Mesodermal cell (in vitro differentiated cells): ENCODE measurements around the gene LIM2.

Experiments used
- H3K27ac ChIP-seq: 2 replicates; pipeline ENCODE4 v1.7.0; 2013; ENCODE audit warnings: mild to moderate bottlenecking, low read depth, low read length, moderate library complexity; ENCODE audit not compliant: severe bottlenecking
- H3K36me3 ChIP-seq: 2 replicates; pipeline ENCODE4 v1.7.1; 2013; ENCODE audit warnings: mild to moderate bottlenecking, low read length, moderate library complexity; ENCODE audit not compliant: control insufficient read depth, insufficient read depth
- H3K4me1 ChIP-seq: one replicate; pipeline ENCODE4 v1.7.1; 2013; ENCODE audit warnings: mild to moderate bottlenecking, low read length; ENCODE audit not compliant: insufficient read depth, control insufficient read depth, poor library complexity, severe bottlenecking
- H3K4me3 ChIP-seq: 2 replicates; pipeline ENCODE4 v1.7.0; 2013; ENCODE audit warnings: low read length, control low read depth, mild to moderate bottlenecking; ENCODE audit not compliant: insufficient read depth, poor library complexity, severe bottlenecking; ENCODE audit errors: extremely low read depth
- H3K9me3 ChIP-seq: 2 replicates; pipeline ENCODE4 v1.7.1; 2013; ENCODE audit warnings: mild to moderate bottlenecking, low read length, moderate library complexity; ENCODE audit not compliant: control insufficient read depth
- WGBS, 2 experiments: methylation state at CpG; one replicate each; pipeline ENCODE4 v1.1.5; 2013; ENCODE audit warnings: missing lambda C conversion rate in 2 of 2; ENCODE audit not compliant: insufficient coverage in 2 of 2; 5-methylcytosine and 5-hydroxymethylcytosine counted together

LIM2 gene

DNA sequence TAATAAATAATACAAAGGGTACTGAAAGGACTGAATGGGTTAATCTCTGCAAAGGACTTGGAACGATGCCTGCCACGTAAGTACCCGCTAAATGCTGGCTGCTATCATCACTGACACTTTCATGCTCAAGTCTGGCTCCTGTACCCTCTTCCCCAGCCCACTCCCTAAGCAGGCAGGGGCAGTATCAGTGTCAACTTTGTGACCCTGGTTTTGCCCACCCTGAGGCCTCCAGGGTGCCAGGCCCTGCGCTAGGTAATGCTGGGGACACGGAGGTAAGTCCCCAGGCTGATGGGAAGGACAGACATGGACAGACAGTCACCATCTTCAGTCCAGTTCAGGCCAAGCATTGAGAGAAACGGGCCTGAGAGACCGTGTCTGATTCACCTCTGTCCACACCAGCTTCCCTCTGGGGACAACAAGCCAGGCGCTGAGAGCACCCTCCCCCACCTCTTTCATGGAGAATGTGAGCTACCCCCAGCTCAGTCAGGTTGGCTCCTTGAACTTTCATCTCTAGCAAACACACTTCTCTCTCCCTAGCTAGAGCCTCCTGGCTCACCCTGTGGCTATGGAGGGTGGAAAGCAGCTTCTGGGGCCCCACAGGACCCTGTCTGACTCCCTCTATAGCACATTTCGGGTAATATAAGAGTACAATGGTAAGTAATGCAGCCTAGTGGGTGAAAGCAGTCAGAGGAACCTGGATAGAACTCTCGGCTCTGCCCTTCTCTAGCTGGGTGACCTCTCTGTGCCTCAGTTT is 22.4 kb downstream of the LIM2 start:
- peak overlapping the region; percentile 72 for H3K27ac ChIP-seq
- WGBS, 2 experiments = 41 to 49% methylated on average over 6 to 9 of the region's 10 CpGs

GRCh38 chr19:51364200-51365106 is 23.3 kb downstream of the LIM2 start:
- Histone ChIP-seq H3K4me3 (no peak overlapping the region), H3K27ac (no peak overlapping the region)

More for the DNA sequence above, 22.4 kb downstream of the LIM2 start:
- Histone ChIP-seq H3K4me3 (peak overlapping the region; percentile 96), H3K36me3 (no peaks in the 10 kb centered on the region), H3K9me3 (no peaks in the 10 kb centered on the region), H3K4me1 (peaks cover 36% of the 10 kb centered on the region)

DNA sequence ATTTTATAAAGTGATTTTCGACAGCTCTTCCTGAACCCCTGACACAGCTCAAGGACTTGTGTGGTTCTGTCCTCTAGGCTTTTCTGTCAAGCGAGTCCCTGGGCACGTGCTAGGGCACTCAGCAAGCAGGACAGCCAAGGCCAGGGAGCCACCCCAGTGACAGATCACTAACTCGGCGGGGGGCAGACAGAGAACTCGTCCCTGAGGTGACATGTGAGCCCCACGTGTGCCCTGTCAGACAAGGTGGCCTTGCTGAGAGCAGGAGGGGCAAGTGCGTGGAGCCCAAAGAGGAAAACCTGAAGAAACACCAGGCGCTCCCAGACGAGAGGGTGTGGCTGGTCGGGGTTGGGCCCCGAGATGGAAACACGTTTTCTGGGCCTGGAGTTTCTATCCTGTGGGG is 26.5 kb downstream of the LIM2 start:
- no peaks in the 10 kb centered on the region for H3K36me3 ChIP-seq
- H3K4me3 ChIP-seq = no peak overlapping the region
- no peak overlapping the region for H3K27ac ChIP-seq
- H3K9me3 ChIP-seq = no peaks in the 10 kb centered on the region
- WGBS, 2 experiments = 87 to 95% methylated on average over 12 to 13 of the region's 13 CpGs
- peaks cover 34% of the 10 kb centered on the region for H3K4me1 ChIP-seq

More at GRCh38 chr19:51364200-51365106, 23.3 kb downstream of the LIM2 start:
- 80 to 81% methylated on average over 15 of the region's 15 CpGs for WGBS, 2 experiments
- Histone ChIP-seq H3K9me3 (no peaks in the 10 kb centered on the region), H3K4me1 (peaks cover 39% of the 10 kb centered on the region), H3K36me3 (no peaks in the 10 kb centered on the region)

- no peak overlapping the region for H3K27ac ChIP-seq
- no peaks in the 10 kb centered on the region for H3K9me3 ChIP-seq
- peaks cover 26% of the 10 kb centered on the region for H3K4me1 ChIP-seq
- no peaks in the 10 kb centered on the region for H3K36me3 ChIP-seq
- WGBS, 2 experiments = 90 to 100% methylated on average over 2 of the region's 4 CpGs
- no peak overlapping the region for H3K4me3 ChIP-seq
Measured at GRCh38 chr19:51359294-51359693, 28.5 kb downstream of the LIM2 start.

GRCh38 chr19:51357952-51358351 is 29.8 kb downstream of the LIM2 start:
- Histone ChIP-seq H3K36me3 (no peaks in the 10 kb centered on the region), H3K4me3 (no peak overlapping the region), H3K27ac (no peak overlapping the region), H3K4me1 (peaks cover 20% of the 10 kb centered on the region), H3K9me3 (no peaks in the 10 kb centered on the region)
- 94 to 97% methylated on average over 5 to 6 of the region's 7 CpGs for WGBS, 2 experiments

DNA sequence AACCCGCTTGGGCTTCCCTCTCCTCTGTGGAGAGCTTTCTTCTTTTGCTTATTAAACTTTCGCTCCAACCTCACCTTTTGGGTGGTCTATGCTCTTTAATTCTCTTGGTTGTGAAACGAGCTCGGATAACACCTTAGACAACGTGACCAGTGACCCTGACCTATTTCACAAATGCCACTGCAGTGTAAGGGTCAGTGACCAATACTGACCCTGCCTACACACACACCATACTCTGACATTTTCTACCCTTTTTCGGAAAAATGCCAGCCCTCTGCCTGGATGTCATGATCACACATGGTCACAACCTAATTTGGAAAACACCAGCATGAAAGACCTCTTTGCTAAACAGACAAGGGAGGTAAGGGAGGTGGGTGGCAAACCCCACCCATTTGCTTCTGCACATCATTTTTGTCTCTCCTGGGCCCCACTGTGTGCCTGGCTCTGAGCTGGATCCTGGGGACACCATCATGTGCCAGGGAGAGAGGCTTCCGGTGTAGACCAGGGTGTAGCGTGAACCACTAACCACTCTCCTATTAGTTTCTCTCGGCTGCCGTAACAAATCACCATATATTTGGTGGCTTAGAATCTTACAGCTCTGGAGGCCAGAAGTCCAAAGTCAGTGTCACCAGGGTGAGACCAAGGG is 31.5 kb downstream of the LIM2 start:
- peaks cover under 1% of the 10 kb centered on the region for H3K36me3 ChIP-seq
- 90 to 97% methylated on average over 5 of the region's 10 CpGs for WGBS, 2 experiments
- no peaks in the 10 kb centered on the region for H3K9me3 ChIP-seq
- no peak overlapping the region for H3K27ac ChIP-seq
- no peak overlapping the region for H3K4me3 ChIP-seq
- H3K4me1 ChIP-seq = peaks cover 12% of the 10 kb centered on the region

- peaks cover 16% of the 10 kb centered on the region for H3K4me1 ChIP-seq
- peaks cover 6% of the 10 kb centered on the region for H3K36me3 ChIP-seq
- H3K9me3 ChIP-seq = no peaks in the 10 kb centered on the region
- WGBS, 2 experiments = 0% methylated on average over 2 of the region's 8 CpGs; no CpG with 5 or more reads in 1 of the 2 experiments
- H3K4me3 ChIP-seq = no peak overlapping the region
- peak overlapping the region; percentile 92 for H3K27ac ChIP-seq
Measured at GRCh38 chr19:51354742-51355148, 33.0 kb downstream of the LIM2 start.

DNA sequence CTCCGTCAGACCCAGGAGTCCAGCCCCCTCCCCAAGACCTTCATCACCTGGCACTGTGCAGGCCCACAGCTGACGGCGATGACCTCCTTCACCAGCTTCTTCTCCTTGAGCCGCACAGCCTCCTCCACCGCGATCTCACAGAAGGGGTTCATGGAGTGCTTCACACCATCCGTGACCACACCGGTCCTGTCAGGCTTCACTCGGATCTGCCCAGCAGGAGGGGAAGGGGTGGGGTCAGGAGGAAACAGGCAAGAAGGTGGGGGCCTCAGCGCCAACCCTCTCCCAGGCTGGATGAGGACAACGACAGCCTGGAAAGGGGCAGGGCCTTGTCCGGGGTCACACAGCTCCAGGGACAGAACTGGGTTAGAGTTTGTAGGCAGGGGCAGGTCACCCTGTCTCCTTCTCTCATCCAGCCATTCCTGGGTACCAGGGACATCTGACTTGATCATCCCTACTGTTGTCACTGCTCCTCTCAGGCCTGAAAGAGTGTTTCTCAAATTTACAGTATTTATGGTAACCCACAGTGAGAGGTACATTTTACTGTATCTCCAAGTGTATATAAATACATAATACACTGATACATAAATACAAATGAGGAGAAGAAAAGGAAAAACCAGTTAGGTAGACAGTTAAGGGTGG is 33.6 kb downstream of the LIM2 start:
- Histone ChIP-seq H3K27ac (peak overlapping the region; percentile 92), H3K9me3 (no peaks in the 10 kb centered on the region), H3K4me3 (no peak overlapping the region), H3K36me3 (peaks cover 6% of the 10 kb centered on the region), H3K4me1 (peaks cover 13% of the 10 kb centered on the region)
- WGBS, 2 experiments = 65 to 69% methylated on average over 6 to 8 of the region's 12 CpGs

DNA sequence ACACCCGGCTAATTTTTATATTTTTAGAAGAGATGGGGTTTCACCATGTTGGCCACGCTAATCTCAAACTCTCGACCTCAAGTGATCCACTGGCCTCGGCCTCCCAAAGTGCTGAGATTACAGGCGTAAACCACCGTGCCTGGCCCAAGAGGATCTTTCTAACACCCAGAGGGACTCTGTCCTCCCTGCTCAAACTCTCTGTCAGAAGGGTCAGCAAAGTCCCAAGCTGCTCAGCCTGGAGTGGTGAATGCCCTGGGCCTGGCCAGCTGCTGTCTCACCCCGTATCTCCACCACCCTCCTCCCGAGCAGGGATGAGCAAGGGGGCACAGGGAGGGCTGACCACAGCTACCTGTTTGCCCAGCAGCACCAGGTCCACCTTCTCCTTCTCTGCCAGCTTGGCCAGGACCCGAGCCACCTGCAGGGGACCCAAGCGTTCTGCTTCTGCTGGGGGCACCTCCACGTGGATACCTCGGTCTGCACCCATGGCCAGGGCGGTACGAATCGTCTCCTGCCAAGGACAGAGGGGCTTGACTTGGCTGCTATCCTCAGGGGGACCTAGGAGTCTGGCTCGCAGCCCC is 34.9 kb downstream of the LIM2 start:
- 90 to 95% methylated on average over 14 to 15 of the region's 16 CpGs for WGBS, 2 experiments
- Histone ChIP-seq H3K4me1 (peaks cover 10% of the 10 kb centered on the region), H3K27ac (no peak overlapping the region), H3K9me3 (no peaks in the 10 kb centered on the region), H3K4me3 (no peak overlapping the region), H3K36me3 (peaks cover 6% of the 10 kb centered on the region)
